ENCODE data around the gene PHF21B.
"Not testable (repeated sequence)": the region's sequence is repeated elsewhere in the genome, so short reads cannot be mapped to it uniquely, and the experiment has no call there.

PHF21B gene

DNA sequence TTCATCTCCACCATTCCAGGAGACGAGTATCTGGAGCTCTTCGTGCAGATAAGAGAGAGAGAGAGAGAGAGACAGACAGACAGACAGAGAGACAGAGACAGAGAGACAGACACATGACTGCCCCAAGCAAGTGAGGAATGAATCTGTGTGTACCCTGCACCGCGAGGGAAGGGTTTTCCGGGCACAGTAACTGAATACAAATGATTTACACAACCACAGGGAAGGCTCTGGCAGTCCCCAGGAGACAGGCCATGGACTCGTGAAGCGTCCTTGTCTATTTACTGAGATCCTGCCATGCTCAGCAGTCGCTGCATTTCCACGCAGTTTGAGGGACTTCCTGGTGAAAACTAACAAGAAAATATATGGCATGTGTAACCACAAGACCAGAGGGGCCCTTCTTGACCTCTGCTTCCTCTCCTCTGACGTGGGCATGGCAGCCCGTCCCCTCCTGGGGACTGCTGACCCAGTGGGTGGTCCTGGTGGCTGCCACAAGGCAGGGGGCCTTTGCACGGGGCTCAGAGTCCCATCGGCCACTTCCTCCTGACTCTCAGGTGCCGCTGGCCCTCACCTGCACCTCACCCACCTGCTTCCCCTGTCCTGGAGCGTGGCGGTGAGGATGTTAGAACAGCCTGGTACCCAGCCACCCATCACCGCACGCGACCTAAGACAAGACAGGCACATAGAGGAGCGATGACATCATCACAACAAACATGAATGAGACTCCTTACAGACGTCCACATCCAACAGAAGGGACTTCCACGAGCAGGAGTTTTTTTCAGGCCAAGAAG is 75.9 kb downstream of the PHF21B start:
- no peak for DNase-seq (ENCODE audit: low spot score)

DNA sequence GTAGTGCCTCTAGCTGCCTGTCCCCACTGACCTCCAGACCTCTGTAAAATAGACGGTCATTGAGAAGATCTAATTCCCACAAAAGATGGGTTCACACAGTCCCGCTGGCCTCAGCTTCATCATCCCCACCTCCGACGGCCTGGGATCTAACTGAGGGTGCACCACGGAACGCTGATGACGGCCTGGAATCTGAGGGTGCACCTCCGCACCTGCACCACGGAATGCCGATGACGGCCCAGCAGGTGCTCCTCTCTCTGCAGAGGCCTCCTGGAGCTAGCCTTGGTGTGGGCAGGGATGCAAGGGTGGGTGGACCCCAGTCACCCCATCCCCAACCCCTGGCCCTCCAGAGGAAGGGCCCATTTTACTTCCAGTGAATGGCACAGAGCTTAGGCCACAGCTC is 77.3 kb downstream of the PHF21B start:
- no peak for DNase-seq (ENCODE audit: low spot score)

DNA sequence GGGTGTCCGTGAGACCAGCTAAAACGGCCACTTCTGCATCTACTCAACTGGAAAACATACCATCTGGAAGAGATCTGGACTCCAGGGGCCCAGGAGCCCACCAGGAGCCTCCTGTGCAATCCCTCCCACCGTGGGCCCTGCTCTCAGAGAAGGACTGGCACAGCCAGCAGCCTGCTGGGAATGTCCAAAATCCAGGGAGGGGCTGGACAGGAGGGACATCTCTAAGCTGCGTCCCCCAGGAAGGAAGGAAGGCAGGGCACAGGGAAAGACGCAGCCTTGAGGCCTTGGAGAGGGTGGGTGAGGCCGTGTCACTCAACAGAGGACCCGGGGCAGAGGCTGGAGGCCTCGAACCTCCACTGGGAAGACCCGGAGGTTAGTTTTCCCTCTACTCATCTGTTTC is 78.0 kb downstream of the PHF21B start:
- DNase-seq (ENCODE audit: low spot score), result no peak

DNA sequence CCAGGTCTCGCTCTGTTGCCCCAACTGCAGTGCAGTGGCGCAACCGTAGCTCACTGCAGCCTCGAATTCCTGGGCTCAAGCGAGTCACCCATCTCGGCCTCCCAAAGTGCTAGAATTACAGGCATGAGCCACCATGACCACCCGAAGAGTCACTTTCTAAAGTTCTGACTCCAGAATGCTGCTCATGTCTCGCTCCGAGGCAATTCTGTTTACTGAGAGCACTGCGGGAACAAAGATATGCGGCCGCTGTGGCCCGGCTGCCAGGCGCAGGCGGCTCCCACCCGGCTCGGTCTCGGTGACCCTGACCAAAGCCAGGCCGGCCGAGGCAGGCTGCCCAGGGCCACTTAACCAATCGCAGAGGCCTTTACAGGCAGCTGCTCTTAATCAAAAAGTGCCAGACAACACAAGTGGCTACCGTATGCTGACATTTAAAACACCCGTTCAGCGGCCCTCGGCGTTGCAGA is 78.7 kb downstream of the PHF21B start:
- no peak for DNase-seq (ENCODE audit: low spot score)

DNA sequence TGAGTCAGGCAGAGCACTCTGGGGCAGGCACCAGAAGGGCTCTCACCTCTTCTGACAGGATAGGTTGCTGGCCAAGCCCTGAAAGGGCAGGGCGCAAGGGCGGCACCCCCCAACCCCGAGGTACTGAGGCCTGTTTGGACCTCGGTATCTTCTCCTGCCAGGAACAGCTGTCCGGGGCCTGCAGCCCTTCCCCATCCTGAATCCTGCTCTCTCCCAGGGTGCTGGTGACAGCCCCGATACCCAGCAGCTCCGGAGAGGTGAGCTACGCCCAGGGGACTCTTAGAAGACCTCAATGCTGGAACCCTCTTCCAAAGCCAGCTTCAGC is 79.1 kb downstream of the PHF21B start:
- no peak for DNase-seq (ENCODE audit: low spot score)

DNA sequence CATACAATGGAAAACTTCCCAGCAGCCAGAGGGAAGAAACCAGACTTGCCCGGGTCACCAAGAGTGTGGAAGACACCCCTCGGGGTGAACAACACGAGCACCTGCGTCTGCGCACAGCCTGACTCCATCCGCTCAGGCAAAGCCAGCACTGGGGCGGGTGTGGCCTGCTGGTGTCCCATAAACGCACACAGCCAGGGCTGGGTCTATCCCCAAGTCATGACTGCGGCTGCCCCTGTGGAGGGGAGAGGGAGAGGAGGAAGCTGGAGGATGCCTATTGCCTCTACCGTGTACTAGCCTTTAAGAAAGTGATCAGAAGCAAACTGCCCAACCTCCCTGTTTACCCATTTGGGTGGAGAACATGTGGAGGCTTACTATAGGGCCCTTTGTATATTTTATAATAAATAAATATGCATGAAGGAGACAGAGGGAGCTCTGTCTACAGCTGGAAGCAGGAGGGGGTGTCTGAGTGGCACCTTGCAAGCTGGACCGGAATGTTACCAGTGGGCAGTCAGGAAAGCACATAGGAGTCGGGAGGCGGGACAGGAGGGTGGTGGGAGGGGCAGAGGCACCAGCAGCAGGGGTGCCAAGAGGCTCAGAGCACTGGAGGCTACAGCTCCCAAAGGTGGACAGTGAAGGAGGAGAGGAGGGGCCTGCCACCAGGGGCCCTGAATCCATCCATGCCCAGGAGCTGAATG is 79.6 kb downstream of the PHF21B start:
- no peak for DNase-seq (ENCODE audit: low spot score)

DNA sequence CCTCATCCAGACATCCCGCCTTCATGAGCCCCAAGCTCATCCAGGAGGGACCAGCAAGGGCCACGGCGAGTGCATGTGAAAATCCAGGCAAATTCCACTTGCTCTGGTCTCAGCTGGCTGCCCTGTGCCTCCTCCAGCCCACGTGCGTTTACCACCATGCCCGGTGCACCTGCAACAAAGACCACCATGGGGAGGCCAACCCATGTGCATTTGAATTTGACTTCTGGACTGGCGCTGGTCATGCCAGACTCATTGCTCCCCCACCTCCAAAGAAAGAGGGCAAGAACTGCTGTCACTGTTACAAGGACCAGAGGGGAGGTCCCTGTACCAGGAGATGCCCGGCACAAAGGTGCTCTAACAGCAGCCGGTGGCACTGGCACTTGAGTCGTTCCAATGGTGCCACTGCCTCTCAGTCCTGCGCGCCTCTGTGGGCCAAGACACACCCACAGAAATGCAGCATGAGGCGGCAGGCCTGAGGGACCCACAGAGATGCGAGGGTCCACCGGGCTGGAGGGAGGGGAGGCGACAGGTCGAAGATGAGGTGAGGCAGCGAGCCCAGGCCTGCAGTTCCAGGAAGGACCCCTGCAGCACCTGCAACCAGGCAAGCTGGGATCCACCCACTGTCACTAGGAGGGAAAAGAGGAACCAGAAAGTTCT is 80.3 kb downstream of the PHF21B start:
- no peak for DNase-seq (ENCODE audit: low spot score)

- DNase-seq (ENCODE audit: low spot score), result no peak
Measured at GRCh38 chr22:44928711-44929358, 81.0 kb downstream of the PHF21B start.

- no peak for DNase-seq (ENCODE audit: low spot score)
Measured at GRCh38 chr22:44928136-44928463, 81.7 kb downstream of the PHF21B start.

DNA sequence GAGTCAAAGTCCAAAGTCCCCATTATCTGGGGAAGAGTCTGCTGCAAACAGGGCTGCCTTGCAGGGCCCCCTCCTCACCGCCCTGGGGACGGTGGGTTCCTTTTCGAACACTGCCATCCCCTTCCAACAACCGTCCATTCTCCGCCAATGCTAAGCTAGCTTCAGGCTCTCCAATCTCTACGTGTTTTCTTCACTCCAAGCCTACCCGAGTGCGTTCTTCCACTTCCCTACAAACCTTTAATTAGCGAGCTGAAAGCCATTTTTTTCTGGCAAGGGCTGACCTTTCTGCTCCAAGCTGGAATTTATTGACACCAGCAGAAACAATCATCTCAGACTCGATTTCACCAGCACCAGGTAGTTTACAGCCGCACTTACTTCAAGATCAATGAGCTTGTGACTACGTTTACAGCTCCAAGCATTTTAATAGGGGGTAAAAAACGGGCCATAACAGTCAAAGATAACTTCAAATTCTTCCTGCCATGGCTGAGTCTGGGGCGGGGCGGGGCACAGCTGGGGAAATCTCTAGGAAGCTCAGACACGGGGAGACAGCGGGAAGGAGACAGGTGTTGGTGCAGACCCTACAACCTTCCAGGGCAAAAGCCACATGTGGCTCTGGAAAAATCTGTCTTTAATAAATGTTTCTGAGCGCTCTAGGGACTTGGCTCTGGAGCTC is 82.2 kb downstream of the PHF21B start:
- no peak for DNase-seq (ENCODE audit: low spot score)

DNA sequence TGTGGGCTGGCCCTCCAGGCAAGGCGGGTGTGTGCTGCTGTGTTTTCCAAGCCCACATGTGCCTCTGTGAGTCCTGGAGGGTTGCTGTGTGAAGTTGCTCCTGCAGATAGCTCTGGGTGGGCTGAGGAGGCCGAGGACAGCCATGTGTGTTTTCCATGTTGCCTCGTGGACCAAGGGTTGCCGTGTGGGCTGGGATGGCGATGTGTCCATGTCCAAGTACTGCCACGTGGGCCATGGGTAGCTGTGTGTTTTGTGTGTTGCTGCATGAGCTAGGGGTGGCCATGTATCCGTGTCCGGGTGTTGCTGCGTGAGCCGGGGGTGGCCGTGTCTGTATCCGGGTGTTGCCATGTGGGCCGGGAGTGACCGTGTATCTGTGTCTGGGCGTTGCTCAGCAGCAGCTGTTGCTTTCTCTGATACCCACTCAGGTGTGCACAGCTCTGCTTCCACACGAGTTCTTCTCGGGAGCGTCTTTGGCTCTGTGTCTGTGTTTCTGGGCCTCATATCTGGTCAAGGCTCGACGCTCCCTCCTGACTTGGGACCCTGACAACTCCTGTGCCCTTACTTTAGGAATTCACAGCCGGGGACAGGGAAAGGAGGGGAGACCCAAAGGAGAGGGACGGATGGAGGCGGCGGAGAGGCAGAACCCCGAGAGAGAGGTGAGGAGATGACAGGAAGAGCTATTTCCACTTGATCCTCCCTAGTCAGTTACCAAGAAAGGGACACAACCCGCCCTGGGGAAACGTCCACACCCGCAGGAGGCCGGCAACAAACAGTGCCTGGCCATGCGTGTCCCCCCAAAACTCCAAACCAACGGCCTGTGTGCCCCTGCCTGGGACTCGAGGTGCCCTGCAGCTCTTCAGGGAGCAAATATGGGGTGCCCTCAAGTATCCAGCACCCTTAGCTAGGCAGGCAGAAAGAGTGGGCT is 83.1 kb downstream of the PHF21B start:
- DNase-seq (ENCODE audit: low spot score), result no peak

GRCh38 chr22:44926124-44926475 is 83.7 kb downstream of the PHF21B start:
- DNase-seq (ENCODE audit: low spot score), result no peak

DNA sequence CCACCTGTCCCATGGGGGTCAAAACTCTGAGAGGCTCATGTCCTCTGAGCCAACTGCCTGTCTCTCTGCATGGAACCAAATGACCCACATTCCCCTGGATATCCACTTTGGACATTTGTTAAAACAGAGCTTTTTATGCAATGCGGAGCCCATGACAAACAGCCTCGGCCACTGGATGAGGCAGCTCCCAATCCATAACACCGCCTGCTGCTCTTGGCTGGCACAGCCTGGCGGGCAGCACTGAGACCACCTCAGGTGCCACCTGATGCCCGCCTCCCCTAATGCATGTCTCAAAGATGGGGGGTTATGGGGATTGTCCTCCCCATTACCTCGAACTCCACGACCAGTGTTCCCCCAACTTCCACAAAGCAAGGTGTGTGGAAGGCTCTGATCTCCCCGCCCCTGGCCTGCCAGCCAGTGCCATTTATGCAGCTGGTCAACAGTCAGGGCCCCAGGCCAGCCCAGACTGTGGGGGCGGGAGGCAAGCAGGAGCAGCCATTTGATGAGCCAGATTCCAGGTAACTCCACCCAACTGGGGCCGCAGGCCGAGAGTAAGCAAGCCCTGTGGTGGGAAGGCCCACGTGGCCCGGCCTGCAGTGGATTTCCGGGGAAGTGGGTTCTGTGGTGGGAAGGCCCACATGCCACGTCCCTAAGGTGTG is 84.2 kb downstream of the PHF21B start:
- no peak for DNase-seq (ENCODE audit: low spot score)

DNA sequence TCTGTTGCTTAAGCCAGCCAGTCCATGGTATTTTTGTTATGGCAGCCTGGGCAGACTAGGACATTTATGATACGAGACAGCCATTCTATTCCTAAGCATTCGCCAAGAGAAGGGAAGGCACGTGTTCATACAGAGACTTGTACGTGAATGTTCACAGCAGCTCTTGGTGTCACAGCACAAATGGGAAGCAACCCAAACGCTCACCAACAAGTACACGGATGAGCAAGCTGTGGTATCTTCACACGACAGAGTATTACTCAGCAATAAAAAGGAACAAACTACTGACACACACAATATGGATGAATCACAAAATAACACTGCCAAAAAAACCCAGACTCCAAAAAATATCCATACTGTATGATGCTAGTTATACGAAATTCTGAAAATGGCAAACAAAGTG is 85.1 kb downstream of the PHF21B start:
- DNase-seq (ENCODE audit: low spot score), result no peak

GRCh38 chr22:44924098-44924497 is 85.7 kb downstream of the PHF21B start:
- no peak for DNase-seq (ENCODE audit: low spot score)

GRCh38 chr22:44921766-44922165 is 88.0 kb downstream of the PHF21B start:
- DNase-seq (ENCODE audit: low spot score), result not testable (repeated sequence)

- no peak for DNase-seq (ENCODE audit: low spot score)
Measured at GRCh38 chr22:44920183-44920582, 89.6 kb downstream of the PHF21B start.

- DNase-seq (ENCODE audit: low spot score), result no peak
Measured at GRCh38 chr22:44919691-44920090, 90.1 kb downstream of the PHF21B start.

DNA sequence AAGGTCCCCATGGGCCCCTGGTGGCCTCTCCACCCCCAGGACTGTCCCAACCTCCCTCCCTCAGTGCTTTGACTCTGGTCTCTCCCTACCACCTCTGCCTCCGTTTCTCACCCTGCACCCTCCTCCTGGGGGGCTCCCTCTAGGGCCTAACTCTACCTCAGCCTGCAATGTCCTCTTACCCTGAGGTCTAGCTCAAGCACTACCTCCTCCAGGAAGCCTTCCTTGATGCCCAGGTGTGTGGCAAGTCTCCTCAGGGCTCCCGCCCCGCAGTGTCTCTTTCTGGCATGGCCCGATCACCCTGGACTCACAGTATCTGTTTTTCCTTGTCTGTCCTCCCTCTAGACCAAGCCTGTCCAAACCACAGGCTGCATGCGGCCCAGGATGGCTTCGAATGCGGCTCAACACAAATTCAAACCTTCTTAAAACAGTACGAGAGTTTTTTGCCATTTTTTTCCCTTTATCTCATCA is 90.8 kb downstream of the PHF21B start:
- DNase-seq (ENCODE audit: low spot score), result no peak

- DNase-seq (ENCODE audit: low spot score), result no peak
Measured at GRCh38 chr22:44918166-44918924, 91.5 kb downstream of the PHF21B start.

All from COLO829 (cell line).